Neural progenitor cell (in vitro differentiated cells): ENCODE measurements around the gene SLX4IP.

Source experiments
- CTCF ChIP-seq: fragments of 200-600 bp; sonication (generic); IDR thresholded peaks from 2 replicates; pipeline ENCODE4 v1.5.1; 2017; ENCODE audit warnings: antibody characterized with exemption, mild to moderate bottlenecking
- EZH2 ChIP-seq: fragments of 200-600 bp; sonication (generic); IDR thresholded peaks from 2 replicates; pipeline ENCODE4 v1.6.1; 2017; ENCODE audit warnings: antibody characterized with exemption, mild to moderate bottlenecking, moderate library complexity
- EZH2phosphoT487 ChIP-seq: fragments of 200-600 bp; sonication (generic); IDR thresholded peaks from 2 replicates; pipeline ENCODE4 v1.6.1; 2017; ENCODE audit warnings: antibody characterized with exemption

GRCh38 chr20:10519361-10520046 is 84.4 kb downstream of the SLX4IP start:
- TF ChIP-seq CTCF (no peak), EZH2phosphoT487 (no peak), EZH2 (no peak)
